GM23338 (cell line): ENCODE data around the gene TBKBP1. TPM values are rescaled to one million over a fixed set of nuclear protein-coding genes. Genes with fewer than 3 reads are reported as not detected.

Experiments
- ATAC-seq: fragments of 200-7000 bp; cut with Tn5 transposase; 3 replicates; pipeline ENCODE4 v1.9.1; 2020
- DNase-seq: peaks from one replicate; pipeline ENCODE4 v3.0.0-alpha.2; 2015; ENCODE audit warnings: low spot score
- H2AFZ ChIP-seq: fragments of 200-600 bp; sonication (generic); 2 replicates; pipeline ENCODE4 v1.8.0; 2016; ENCODE audit warnings: antibody characterized with exemption, mild to moderate bottlenecking, moderate library complexity
- H3F3A ChIP-seq: fragments of 200-600 bp; sonication (generic); replicated peaks from 2 replicates; pipeline ENCODE4 v1.8.0; 2017; ENCODE audit warnings: antibody characterized with exemption, mixed run types, low read depth
- H3K27ac ChIP-seq: fragments of 200-600 bp; sonication (generic); 2 replicates; pipeline ENCODE4 v1.6.1; 2016; ENCODE audit warnings: low read depth
- H3K27me3 ChIP-seq: fragments of 200-600 bp; sonication (generic); 2 replicates; pipeline ENCODE4 v1.8.0; 2016; ENCODE audit warnings: mild to moderate bottlenecking, mixed run types, moderate library complexity; ENCODE audit not compliant: insufficient read depth
- H3K36me3 ChIP-seq: fragments of 200-600 bp; sonication (generic); 2 replicates; pipeline ENCODE4 v1.8.0; 2016; ENCODE audit warnings: mild to moderate bottlenecking; ENCODE audit not compliant: insufficient read depth
- H3K4me1 ChIP-seq: fragments of 200-600 bp; sonication (generic); 2 replicates; pipeline ENCODE4 v1.8.0; 2016; ENCODE audit warnings: mild to moderate bottlenecking, moderate library complexity; ENCODE audit not compliant: insufficient read depth
- H3K4me2 ChIP-seq: fragments of 200-600 bp; sonication (generic); 2 replicates; pipeline ENCODE4 v1.7.1; 2017; ENCODE audit warnings: mixed run types
- H3K4me3 ChIP-seq: fragments of 200-600 bp; sonication (generic); 2 replicates; pipeline ENCODE4 v1.6.1; 2016; ENCODE audit warnings: mixed run types
- H3K79me2 ChIP-seq: fragments of 200-600 bp; sonication (generic); replicated peaks from 2 replicates; pipeline ENCODE4 v1.8.0; 2017; ENCODE audit warnings: mild to moderate bottlenecking; ENCODE audit not compliant: insufficient read depth
- H3K9me2 ChIP-seq: fragments of 200-600 bp; sonication (generic); 2 replicates; pipeline ENCODE4 v1.8.0; 2017; ENCODE audit not compliant: insufficient read depth
- H4K20me1 ChIP-seq: fragments of 200-600 bp; sonication (generic); replicated peaks from 2 replicates; pipeline ENCODE4 v1.8.0; 2017; ENCODE audit warnings: mild to moderate bottlenecking; ENCODE audit not compliant: insufficient read depth
- H3K27ac Mint-ChIP-seq: 2 replicates; pipeline ENCODE4 v1.8.0; 2020; ENCODE audit warnings: inconsistent platforms, mild to moderate bottlenecking, moderate library complexity, mixed read lengths
- H3K27me3 Mint-ChIP-seq: 3 replicates; pipeline ENCODE4 v1.8.0; 2022; ENCODE audit warnings: low read depth, mild to moderate bottlenecking, moderate library complexity, mixed read lengths, inconsistent platforms; ENCODE audit not compliant: insufficient read depth, poor library complexity
- H3K36me3 Mint-ChIP-seq: 3 replicates; pipeline ENCODE4 v1.8.0; 2021; ENCODE audit warnings: low read depth, mild to moderate bottlenecking, inconsistent platforms, moderate library complexity, mixed read lengths
- H3K4me1 Mint-ChIP-seq: 3 replicates; pipeline ENCODE4 v1.8.0; 2020; ENCODE audit warnings: mild to moderate bottlenecking, inconsistent platforms, mixed read lengths
- H3K4me3 Mint-ChIP-seq: 3 replicates; pipeline ENCODE4 v1.8.0; 2021; ENCODE audit warnings: moderate library complexity, mild to moderate bottlenecking, inconsistent platforms, mixed read lengths
- H3K9me3 Mint-ChIP-seq: 3 replicates; pipeline ENCODE4 v1.8.0; 2020; ENCODE audit warnings: moderate library complexity, mild to moderate bottlenecking, inconsistent platforms, mixed read lengths
- CREB1 ChIP-seq: fragments of 250-450 bp; sonication (Bioruptor Pico); IDR thresholded peaks from 2 replicates; pipeline ENCODE4 v1.5.0; 2020; ENCODE audit warnings: low read depth, mild to moderate bottlenecking, moderate library complexity
- CTCF ChIP-seq, 2 experiments: fragments of 200-600 bp in 1 of 2; sonication (generic) in 1 of 2; conservative IDR thresholded peaks; 2 replicates each; pipeline versions ENCODE4 v1.5.1 to v1.6.1; 2016 to 2017; ENCODE audit warnings: antibody characterized with exemption in 2 of 2, low read depth in 2 of 2, mild to moderate bottlenecking in 2 of 2, moderate library complexity in 1 of 2
- ETS1 ChIP-seq: IDR thresholded peaks from 2 replicates; pipeline ENCODE4 v1.6.1; 2016; ENCODE audit warnings: antibody characterized with exemption
- NANOG ChIP-seq: IDR thresholded peaks from 2 replicates; pipeline ENCODE4 v1.6.1; 2016; ENCODE audit warnings: antibody characterized with exemption, borderline replicate concordance
- REST ChIP-seq: IDR thresholded peaks from one replicate; pipeline ENCODE4 v1.6.1; 2018; ENCODE audit warnings: antibody characterized with exemption; ENCODE audit not compliant: unreplicated experiment
- ZNF462 ChIP-seq: fragments of 250-450 bp; sonication (Bioruptor Pico); IDR thresholded peaks from 2 replicates; pipeline ENCODE4 v1.5.0; 2020; ENCODE audit warnings: mild to moderate bottlenecking, moderate library complexity
- polyA plus RNA-seq: library from polyadenylated mRNA; unstranded; fragments of >200 nt; fragmentation: Nextera tagmentation; extraction: Ambion mirVana; gene quantifications from 2 replicates; pipeline ENCODE4 v1.2.1, GENCODE V29; 2016
- total RNA-seq: library from RNA; depleted of rRNA; stranded (reverse); fragments of >200 nt; shearing (Covaris generic); gene quantifications from 2 replicates; pipeline ENCODE4 v1.2.3, GENCODE V29; 2014

The TBKBP1 gene
- total and polyA plus RNA-seq, 2 experiments from 2014 or later: 2.5 to 12.1 TPM

- TF ChIP-seq CTCF (conservative IDR thresholded peaks at IDR 0.05; ENCODE audit: low read depth in 2 of 2): no peak
- TF ChIP-seq REST: no peak
- no peak for TF ChIP-seq CREB1
Measured at GRCh38 chr17:47644324-47644723, 49.6 kb upstream of the TBKBP1 start (continued).

- Histone ChIP-seq H4K20me1 (peaks cover 30% of the 10 kb centered on the region), H2AFZ (0 out of 2 replicates have a peak within 1 kb of the TSS, but pooled peaks have one; percentile 4), H3K79me2 (peaks cover 55% of the 10 kb centered on the region), H3K9me2 (no peaks in the 10 kb centered on the region), H3K36me3 (peaks cover 32% of the 10 kb centered on the region), H3K27ac (peak within 1 kb of the TSS; percentile 99), H3K4me1 (peaks cover 19% of the 10 kb centered on the region), H3K27me3 (no peaks in the 10 kb centered on the region), H3F3A (peaks cover 25% of the 10 kb centered on the region), H3K4me3 (peak within 1 kb of the TSS; percentile 96), H3K4me2 (peak within 1 kb of the TSS; percentile 99)
- H3K27me3 Mint-ChIP-seq: peaks cover 16% of the 10 kb centered on the region
- peak within 1 kb of the TSS; percentile 98 for H3K27ac Mint-ChIP-seq
- peaks cover 26% of the 10 kb centered on the region for H3K4me1 Mint-ChIP-seq
- DNase-seq (peak; percentile 99), ATAC-seq (peak; percentile 88)
- H3K4me3 Mint-ChIP-seq: peak within 1 kb of the TSS; percentile 92
- no peaks in the 10 kb centered on the region; the same call in 2 of the 3 replicates for H3K9me3 Mint-ChIP-seq
- H3K36me3 Mint-ChIP-seq: peaks cover 41% of the 10 kb centered on the region
- peak; percentile 35; the same call in 1 of the 2 replicates for TF ChIP-seq ETS1
- no peak for TF ChIP-seq ZNF462 (CRISPR knock-in tag)
- no peak for TF ChIP-seq REST
- TF ChIP-seq NANOG: peak; percentile 42
Measured at GRCh38 chr17:47649153-47649971, 44.6 kb upstream of the TBKBP1 start, which contains the start of gene KPNB1. TSS of gene KPNB1 (plus strand) at chr17:47649919. CDS start at chr17:47650245, 326 bp downstream.
